ENCODE measurements around the gene LYPD4.

Gene LYPD4

GRCh38 chr19:41851456-41851855 lies 7.0 kb upstream of the LYPD4 start:
- TF ChIP-seq CTCF (conservative IDR thresholded peaks at IDR 0.05; ENCODE audit: control insufficient read depth, insufficient read depth, low read depth, low read length): no peak
- H3K4me3 ChIP-seq (ENCODE audit: control insufficient read depth, low read depth, low read length): no peak overlapping the region
- DNase-seq (ENCODE audit: low read depth): no peak

GRCh38 chr19:41850381-41850780 lies 5.9 kb upstream of the LYPD4 start:
- TF ChIP-seq CTCF (conservative IDR thresholded peaks at IDR 0.05; ENCODE audit: control insufficient read depth, insufficient read depth, low read depth, low read length): no peak
- no peak overlapping the region for H3K4me3 ChIP-seq (ENCODE audit: control insufficient read depth, low read depth, low read length)
- DNase-seq (ENCODE audit: low read depth): no peak

GRCh38 chr19:41849067-41849466 lies 4.6 kb upstream of the LYPD4 start:
- no peak overlapping the region for H3K4me3 ChIP-seq (ENCODE audit: control insufficient read depth, low read depth, low read length)
- TF ChIP-seq CTCF (conservative IDR thresholded peaks at IDR 0.05; ENCODE audit: control insufficient read depth, insufficient read depth, low read depth, low read length): no peak
- no peak for DNase-seq (ENCODE audit: low read depth)

GRCh38 chr19:41848666-41849065 lies 4.2 kb upstream of the LYPD4 start:
- DNase-seq (ENCODE audit: low read depth): no peak
- H3K4me3 ChIP-seq (ENCODE audit: control insufficient read depth, low read depth, low read length): no peak overlapping the region
- no peak for TF ChIP-seq CTCF (conservative IDR thresholded peaks at IDR 0.05; ENCODE audit: control insufficient read depth, insufficient read depth, low read depth, low read length)

- no peak overlapping the region for H3K4me3 ChIP-seq (ENCODE audit: control insufficient read depth, low read depth, low read length)
- DNase-seq (ENCODE audit: low read depth): no peak
- TF ChIP-seq CTCF (conservative IDR thresholded peaks at IDR 0.05; ENCODE audit: control insufficient read depth, insufficient read depth, low read depth, low read length): no peak
Measured at GRCh38 chr19:41847351-41848105, 3.0 kb upstream of the LYPD4 start.

- DNase-seq (ENCODE audit: low read depth): no peak
Measured at GRCh38 chr19:41845051-41845590, 638 bp upstream of the LYPD4 start.

More at GRCh38 chr19:41845051-41845590, 638 bp upstream of the LYPD4 start:
- no peak overlapping the region for H3K4me3 ChIP-seq (ENCODE audit: control insufficient read depth, low read depth, low read length)
- TF ChIP-seq CTCF (conservative IDR thresholded peaks at IDR 0.05; ENCODE audit: control insufficient read depth, insufficient read depth, low read depth, low read length): no peak

All from fibroblast of mammary gland (primary cell).